HL-60 (cell line): ENCODE results near the gene EPN2.

ENCODE experiments used
- DNase-seq, 2 experiments: peaks; one replicate each; pipeline ENCODE4 v3.0.0-alpha.2; 2010 to 2020; ENCODE audit warnings: low read depth in 1 of 2, low spot score in 1 of 2
- H3K27ac ChIP-seq: fragments of 250-450 bp; sonication (Bioruptor Pico); replicated peaks from 2 replicates; pipeline ENCODE4 v1.5.1; 2020; ENCODE audit warnings: mild to moderate bottlenecking, moderate library complexity
- H3K27me3 ChIP-seq: fragments of 250-450 bp; sonication (Bioruptor Pico); 2 replicates; pipeline ENCODE4 v1.5.1; 2021; ENCODE audit warnings: mild to moderate bottlenecking, moderate library complexity; ENCODE audit not compliant: insufficient read depth, poor library complexity, severe bottlenecking
- H3K4me3 ChIP-seq: replicated peaks from 2 replicates; pipeline ENCODE4 v1.5.1; 2011; ENCODE audit warnings: mild to moderate bottlenecking, control low read depth, low read length; ENCODE audit not compliant: insufficient read depth
- CTCF ChIP-seq: IDR thresholded peaks from one replicate; pipeline ENCODE4 v1.5.1; 2011; ENCODE audit warnings: low read length, control low read depth, inconsistent platforms; ENCODE audit not compliant: insufficient read depth
- GABPA ChIP-seq: IDR thresholded peaks from 2 replicates; pipeline ENCODE4 v1.6.1; 2012; ENCODE audit warnings: low read depth
- POLR2AphosphoS5 ChIP-seq: IDR thresholded peaks from 2 replicates; pipeline ENCODE4 v1.6.1; 2012; ENCODE audit warnings: low read depth
- SPI1 ChIP-seq: IDR thresholded peaks from 2 replicates; pipeline ENCODE4 v1.6.1; 2012; ENCODE audit warnings: low read depth, mild to moderate bottlenecking, borderline replicate concordance
- TF ChIP-seq, protein P1 (sequence below): IDR thresholded peaks from 2 replicates; pipeline ENCODE4 v1.6.1; 2012; ENCODE audit warnings: low read depth; ENCODE audit not compliant: insufficient replicate concordance

EPN2 gene

GRCh38 chr17:19294443-19294842 is 57.3 kb downstream of the EPN2 start:
- DNase-seq, result no peak
- no peak overlapping the region for H3K27ac ChIP-seq
- H3K27me3 ChIP-seq, result no peaks in the 10 kb centered on the region
- TF ChIP-seq SPI1 (peak; percentile 62), GABPA (no peak), POLR2AphosphoS5 (no peak), CTCF (no peak)
- TF ChIP-seq, protein P1, sequence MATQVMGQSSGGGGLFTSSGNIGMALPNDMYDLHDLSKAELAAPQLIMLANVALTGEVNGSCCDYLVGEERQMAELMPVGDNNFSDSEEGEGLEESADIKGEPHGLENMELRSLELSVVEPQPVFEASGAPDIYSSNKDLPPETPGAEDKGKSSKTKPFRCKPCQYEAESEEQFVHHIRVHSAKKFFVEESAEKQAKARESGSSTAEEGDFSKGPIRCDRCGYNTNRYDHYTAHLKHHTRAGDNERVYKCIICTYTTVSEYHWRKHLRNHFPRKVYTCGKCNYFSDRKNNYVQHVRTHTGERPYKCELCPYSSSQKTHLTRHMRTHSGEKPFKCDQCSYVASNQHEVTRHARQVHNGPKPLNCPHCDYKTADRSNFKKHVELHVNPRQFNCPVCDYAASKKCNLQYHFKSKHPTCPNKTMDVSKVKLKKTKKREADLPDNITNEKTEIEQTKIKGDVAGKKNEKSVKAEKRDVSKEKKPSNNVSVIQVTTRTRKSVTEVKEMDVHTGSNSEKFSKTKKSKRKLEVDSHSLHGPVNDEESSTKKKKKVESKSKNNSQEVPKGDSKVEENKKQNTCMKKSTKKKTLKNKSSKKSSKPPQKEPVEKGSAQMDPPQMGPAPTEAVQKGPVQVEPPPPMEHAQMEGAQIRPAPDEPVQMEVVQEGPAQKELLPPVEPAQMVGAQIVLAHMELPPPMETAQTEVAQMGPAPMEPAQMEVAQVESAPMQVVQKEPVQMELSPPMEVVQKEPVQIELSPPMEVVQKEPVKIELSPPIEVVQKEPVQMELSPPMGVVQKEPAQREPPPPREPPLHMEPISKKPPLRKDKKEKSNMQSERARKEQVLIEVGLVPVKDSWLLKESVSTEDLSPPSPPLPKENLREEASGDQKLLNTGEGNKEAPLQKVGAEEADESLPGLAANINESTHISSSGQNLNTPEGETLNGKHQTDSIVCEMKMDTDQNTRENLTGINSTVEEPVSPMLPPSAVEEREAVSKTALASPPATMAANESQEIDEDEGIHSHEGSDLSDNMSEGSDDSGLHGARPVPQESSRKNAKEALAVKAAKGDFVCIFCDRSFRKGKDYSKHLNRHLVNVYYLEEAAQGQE, result no peak
- no peak overlapping the region for H3K4me3 ChIP-seq

DNA sequence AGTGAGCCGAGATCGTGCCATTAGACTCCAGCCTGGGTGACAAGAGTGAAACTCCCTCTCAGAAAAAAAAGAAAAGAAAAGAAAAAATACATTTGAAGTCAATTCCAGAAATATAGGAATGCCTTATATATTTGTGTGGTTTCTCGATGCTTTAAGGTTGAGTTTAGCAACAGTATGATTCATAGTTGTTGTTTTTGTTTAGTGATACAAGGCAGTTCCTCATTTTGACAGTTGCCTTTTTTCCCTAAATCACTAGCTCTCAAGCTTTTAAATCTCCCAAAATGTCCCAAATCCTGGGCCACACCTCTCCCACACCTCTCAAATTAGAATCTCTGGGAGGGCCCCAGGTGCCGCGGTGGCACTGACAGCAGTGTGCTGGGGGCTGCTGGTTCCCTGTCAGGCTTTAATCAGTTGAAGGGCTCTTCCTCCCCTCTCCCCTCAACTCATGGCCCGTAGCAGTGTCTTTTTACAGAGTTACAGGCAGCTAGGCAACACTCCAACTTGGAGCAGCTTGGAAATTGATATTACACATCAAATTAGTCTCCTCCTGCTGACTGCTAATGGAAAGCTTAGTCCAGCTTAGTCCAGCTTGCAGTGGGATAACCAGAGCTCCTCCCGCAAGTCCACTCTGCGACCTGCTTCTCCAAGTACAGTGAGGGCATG is 58.4 kb downstream of the EPN2 start:
- no peaks in the 10 kb centered on the region for H3K27me3 ChIP-seq
- TF ChIP-seq SPI1, result peak; percentile 60
- no peak for TF ChIP-seq GABPA
- TF ChIP-seq CTCF, result no peak
- TF ChIP-seq POLR2AphosphoS5, result no peak
- TF ChIP-seq, protein P1, result no peak

GRCh38 chr17:19296786-19297778 is 59.9 kb downstream of the EPN2 start:
- H3K27ac ChIP-seq, result no peak overlapping the region
- H3K4me3 ChIP-seq, result no peak overlapping the region

More for the DNA sequence above, 58.4 kb downstream of the EPN2 start:
- Histone ChIP-seq H3K4me3 (no peak overlapping the region), H3K27ac (no peak overlapping the region)
- DNase-seq, result no peak

More at GRCh38 chr17:19296786-19297778, 59.9 kb downstream of the EPN2 start:
- H3K27me3 ChIP-seq, result no peaks in the 10 kb centered on the region
- TF ChIP-seq GABPA (no peak), POLR2AphosphoS5 (no peak), CTCF (no peak), SPI1 (no peak)
- TF ChIP-seq, protein P1, result no peak
- no peak for DNase-seq
